ENCODE results near the gene TRIP10.

GRCh38 chr19:6734096-6734696, 5.3 kb upstream of the TRIP10 start:
- no peak for TF ChIP-seq CTCF (IDR thresholded peaks at IDR 0.05)
- no peak for TF ChIP-seq POLR2A (IDR thresholded peaks at IDR 0.05)
- TF ChIP-seq EP300 (IDR thresholded peaks at IDR 0.05), result no peak
- TF ChIP-seq POLR2AphosphoS5 (IDR thresholded peaks at IDR 0.05), result no peak

All from gastroesophageal sphincter (tissue), 3 donors.